B cell (primary cell): Measurements from ENCODE around the gene HUS1. TPM values are rescaled to one million over a fixed set of nuclear protein-coding genes. Genes with fewer than 3 reads are reported as not detected.

Experiments used
- ATAC-seq: fragments of 200-7000 bp; cut with Tn5 transposase; one replicate; pipeline ENCODE4 v1.10.0; 2021; ENCODE audit warnings: low read depth, mild to moderate bottlenecking, moderate number of reproducible peaks, moderate library complexity
- CTCF ChIA-PET: fragments of 350-600 bp; sonication (Branson Sonifier 250); formaldehyde crosslinking; loops from one replicate; lab custom pipeline; 2021; ENCODE audit warnings: antibody characterized with exemption, inconsistent platforms; lab: Charles Lee
- POLR2A ChIA-PET: fragments of 350-600 bp; sonication (Branson Sonifier 250); formaldehyde crosslinking; loops from one replicate; lab custom pipeline; 2021; ENCODE audit warnings: antibody characterized with exemption; lab: Charles Lee
- DNase-seq: peaks from one replicate; pipeline ENCODE4 v3.0.0; 2013
- H2AFZ ChIP-seq: 2 replicates; pipeline ENCODE4 v1.6.1; 2012; ENCODE audit warnings: mild to moderate bottlenecking, low read depth, low read length; ENCODE audit not compliant: insufficient read depth, poor library complexity, severe bottlenecking
- H3K27ac ChIP-seq, 2 donors: 1 replicate in 1 of 2; 2 replicates in 1 of 2; pipeline ENCODE4 v1.5.1; 2012 to 2013; ENCODE audit warnings: low read length in 2 of 2, mild to moderate bottlenecking in 2 of 2, moderate library complexity in 1 of 2
- H3K27me3 ChIP-seq, 4 experiments: fragments of 200-600 bp in 1 of 4; sonication (generic) in 1 of 4; replicated peaks in 1 of 4; 1 replicate in 2 of 4; 2 replicates in 2 of 4; pipeline versions ENCODE4 v1.6.1 to v1.7.0; 2013 to 2016; ENCODE audit warnings: low read length in 3 of 4, mild to moderate bottlenecking in 2 of 4, mixed read lengths in 1 of 4, moderate library complexity in 1 of 4; ENCODE audit not compliant: insufficient read depth in 4 of 4, control insufficient read depth in 3 of 4; ENCODE audit errors: control extremely low read depth in 1 of 4
- H3K36me3 ChIP-seq, 2 experiments: replicated peaks in 1 of 2; 1 replicate in 1 of 2; 2 replicates in 1 of 2; pipeline versions ENCODE4 v1.6.1 to v1.7.1; 2013; ENCODE audit warnings: low read length in 1 of 2; ENCODE audit not compliant: insufficient read depth in 2 of 2, control insufficient read depth in 1 of 2; ENCODE audit errors: control extremely low read depth in 1 of 2, extremely low read depth in 1 of 2
- H3K4me1 ChIP-seq, 2 donors: fragments of 200-600 bp in 1 of 2; sonication (generic) in 1 of 2; 1 replicate in 1 of 2; 2 replicates in 1 of 2; pipeline versions ENCODE4 v1.5.1 to v1.6.1; 2013 to 2017; ENCODE audit warnings: low read length in 2 of 2; ENCODE audit not compliant: control insufficient read depth in 2 of 2, insufficient read depth in 2 of 2
- H3K4me2 ChIP-seq: replicated peaks from 2 replicates; pipeline ENCODE3; 2012; ENCODE audit warnings: mild to moderate bottlenecking, low read depth, low read length; ENCODE audit not compliant: poor library complexity, severe bottlenecking
- H3K4me3 ChIP-seq, 5 experiments: fragments of 200-600 bp in 1 of 5; sonication (generic) in 1 of 5; 1 replicate in 3 of 5; 2 replicates in 2 of 5; pipeline versions ENCODE4 v1.5.1 to v1.7.0; 2011 to 2016; ENCODE audit warnings: low read length in 4 of 5, mild to moderate bottlenecking in 4 of 5, low read depth in 2 of 5, control low read depth in 1 of 5, moderate library complexity in 1 of 5; ENCODE audit not compliant: insufficient read depth in 1 of 5; ENCODE audit errors: control extremely low read depth in 1 of 5, extremely low read depth in 1 of 5
- H3K79me2 ChIP-seq: fragments of 200-600 bp; sonication (generic); one replicate; pipeline ENCODE4 v1.6.0; 2016; ENCODE audit warnings: low read length; ENCODE audit not compliant: control insufficient read depth, insufficient read depth
- H3K9ac ChIP-seq: fragments of 200-600 bp; sonication (generic); 2 replicates; pipeline ENCODE4 v1.6.1; 2017; ENCODE audit warnings: mild to moderate bottlenecking, low read length, moderate library complexity
- H3K9me3 ChIP-seq, 3 donors: one replicate each; pipeline versions ENCODE4 v1.6.1 to v1.7.1; 2013; ENCODE audit warnings: low read length in 2 of 3; ENCODE audit not compliant: control insufficient read depth in 2 of 3, insufficient read depth in 1 of 3; ENCODE audit errors: control extremely low read depth in 1 of 3
- H4K20me1 ChIP-seq: 2 replicates; pipeline ENCODE4 v1.6.0; 2012; ENCODE audit warnings: mild to moderate bottlenecking, low read length; ENCODE audit not compliant: insufficient read depth, control insufficient read depth, poor library complexity, severe bottlenecking
- H3K27ac Mint-ChIP-seq: one replicate; pipeline ENCODE4 v1.8.0; 2021; ENCODE audit warnings: mixed read lengths
- H3K27me3 Mint-ChIP-seq: one replicate; pipeline ENCODE4 v1.8.0; 2021; ENCODE audit warnings: mixed read lengths
- H3K4me1 Mint-ChIP-seq: one replicate; pipeline ENCODE4 v1.8.0; 2021; ENCODE audit warnings: mixed read lengths
- H3K4me3 Mint-ChIP-seq: one replicate; pipeline ENCODE4 v1.8.0; 2021; ENCODE audit warnings: mixed read lengths
- H3K9me3 Mint-ChIP-seq: one replicate; pipeline ENCODE4 v1.8.0; 2022; ENCODE audit warnings: mixed read lengths; ENCODE audit not compliant: insufficient read depth
- CTCF ChIP-seq: fragments of 200-600 bp; IDR thresholded peaks from one replicate; pipeline ENCODE4 v1.8.0; 2022; ENCODE audit warnings: antibody characterized with exemption, mild to moderate bottlenecking
- EZH2 ChIP-seq: IDR thresholded peaks from 2 replicates; pipeline ENCODE4 v1.6.1; 2012; ENCODE audit warnings: borderline replicate concordance, low read depth, mild to moderate bottlenecking, moderate library complexity, low read length; ENCODE audit not compliant: insufficient read depth, poor library complexity, severe bottlenecking
- WGBS: methylation state at CpG from one replicate; pipeline ENCODE4 v1.1.5; 2013; ENCODE audit warnings: missing lambda C conversion rate; ENCODE audit not compliant: insufficient coverage; 5-methylcytosine and 5-hydroxymethylcytosine counted together
- intact Hi-C: fragments of 100-400 bp; cut with micrococcal nuclease; formaldehyde crosslinking; loops from one replicate; pipeline ENCODE4 v1.10.0; 2022
- polyA plus RNA-seq: library from polyadenylated mRNA; depleted of rRNA; stranded (reverse); fragments of >200 nt; gene quantifications from 2 replicates; pipeline ENCODE4 v1.2.3, GENCODE V29; 2012
- total RNA-seq, 2 donors: library from RNA; stranded (reverse); fragments of 120-200 nt in 1 of 2; gene quantifications; 1 replicate in 1 of 2; 2 replicates in 1 of 2; pipeline versions ENCODE4 v1.2.3 to v1.2.4, GENCODE V29; 2013 to 2022

Gene HUS1
- total and polyA plus RNA-seq, 2 donors (not counting 1 experiment from before 2014, with no cell fraction given), result 37.7 to 61.6 TPM

- TF ChIP-seq CTCF, result no peak
- no peak for TF ChIP-seq EZH2
- Mint-ChIP-seq H3K27ac (no peak overlapping the region), H3K4me3 (no peak overlapping the region), H3K9me3 (no peaks in the 10 kb centered on the region), H3K4me1 (peaks cover 3% of the 10 kb centered on the region), H3K27me3 (peaks cover 44% of the 10 kb centered on the region)
- no peak for DNase-seq
- no peak overlapping the region for H3K4me2 ChIP-seq
- intact Hi-C loops, result no loop called here
- no peak overlapping the region for H3K9ac ChIP-seq
- no peak overlapping the region for H2AFZ ChIP-seq
- no peak overlapping the region for H3K27ac ChIP-seq
- ATAC-seq, result no peak
- CTCF ChIA-PET, result no interaction called here
- peaks cover 0 to 17% (median 7%) of the 10 kb centered on the region in 4 experiments for H3K27me3 ChIP-seq
- H3K36me3 ChIP-seq, result no peaks in the 10 kb centered on the region
- POLR2A ChIA-PET, result no interaction called here
- H3K9me3 ChIP-seq, result peaks cover 0 to 3% (median 0%) of the 10 kb centered on the region in 3 donors
- no peaks in the 10 kb centered on the region for H3K4me1 ChIP-seq
- no peak overlapping the region for H3K4me3 ChIP-seq
- no peaks in the 10 kb centered on the region for H3K79me2 ChIP-seq
- no peaks in the 10 kb centered on the region for H4K20me1 ChIP-seq
Measured at GRCh38 chr7:48016641-48017040, 37.2 kb upstream of the HUS1 start.

DNA sequence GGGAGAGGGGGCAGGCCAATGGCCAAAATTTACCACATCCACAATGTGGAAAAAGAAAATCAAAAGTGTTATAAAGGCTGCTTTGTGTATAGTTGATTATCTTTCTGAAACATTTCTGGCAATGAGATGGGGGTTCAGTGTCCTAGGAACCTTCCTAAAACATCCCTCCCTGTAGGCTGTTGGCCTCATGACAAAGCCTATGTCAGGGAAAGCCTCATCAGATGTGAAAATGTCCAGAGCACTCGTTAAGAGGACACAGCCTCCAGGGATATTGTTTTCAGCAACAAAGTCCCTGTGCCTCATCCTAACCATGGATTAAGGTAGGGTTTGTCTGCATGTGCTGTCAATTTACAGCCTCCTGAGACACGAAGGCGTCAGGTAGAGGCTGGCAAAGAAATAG is 32.5 kb upstream of the HUS1 start:
- H3K4me3 Mint-ChIP-seq, result no peak overlapping the region
- peaks cover 16% of the 10 kb centered on the region for H3K27me3 Mint-ChIP-seq
- Histone ChIP-seq H3K4me3 (no peak overlapping the region), H2AFZ (no peak overlapping the region), H3K36me3 (no peaks in the 10 kb centered on the region), H3K9me3 (no peaks in the 10 kb centered on the region), H4K20me1 (no peaks in the 10 kb centered on the region), H3K9ac (no peak overlapping the region), H3K4me1 (no peaks in the 10 kb centered on the region), H3K79me2 (no peaks in the 10 kb centered on the region), H3K4me2 (peak overlapping the region; percentile 4), H3K27me3 (peaks cover 0 to 10% (median 0%) of the 10 kb centered on the region in 4 experiments), H3K27ac (no peak overlapping the region)
- intact Hi-C loops, result no loop called here
- ATAC-seq (no peak), DNase-seq (no peak)
- peaks cover 7% of the 10 kb centered on the region for H3K4me1 Mint-ChIP-seq
- no peak for TF ChIP-seq EZH2
- no peak for TF ChIP-seq CTCF
- H3K27ac Mint-ChIP-seq, result no peak overlapping the region
- POLR2A ChIA-PET, result no interaction called here
- H3K9me3 Mint-ChIP-seq, result no peaks in the 10 kb centered on the region
- 100% methylated on average over 3 of the region's 3 CpGs for WGBS
- CTCF ChIA-PET, result no interaction called here
